Mucosa of rectum (tissue), 2 donors: ENCODE results near the gene FRMD4A.
"Not testable (repeated sequence)": the region's sequence is repeated elsewhere in the genome, so short reads cannot be mapped to it uniquely, and the experiment has no call there.

Experiments used
- H3K27ac ChIP-seq, 2 donors: one replicate each; pipeline ENCODE4 v1.7.0; 2013; ENCODE audit warnings: inconsistent platforms in 2 of 2, low read depth in 2 of 2, low read length in 2 of 2
- H3K27me3 ChIP-seq, 2 donors: one replicate each; pipeline ENCODE4 v1.7.0; 2013; ENCODE audit warnings: low read length in 2 of 2; ENCODE audit not compliant: control insufficient read depth in 2 of 2, insufficient read depth in 2 of 2
- H3K36me3 ChIP-seq, 2 donors: one replicate each; pipeline ENCODE4 v1.7.0; 2013; ENCODE audit warnings: low read length in 2 of 2; ENCODE audit not compliant: control insufficient read depth in 2 of 2, insufficient read depth in 2 of 2
- H3K4me1 ChIP-seq, 2 donors: one replicate each; pipeline ENCODE4 v1.7.0; 2013; ENCODE audit warnings: low read length in 2 of 2, mild to moderate bottlenecking in 1 of 2; ENCODE audit not compliant: control insufficient read depth in 2 of 2, insufficient read depth in 2 of 2
- H3K4me3 ChIP-seq, 2 donors: one replicate each; pipeline ENCODE4 v1.7.0; 2013; ENCODE audit warnings: low read length in 2 of 2
- H3K9ac ChIP-seq, 2 donors: one replicate each; pipeline ENCODE4 v1.7.0; 2013; ENCODE audit warnings: low read length in 2 of 2, low read depth in 1 of 2, mild to moderate bottlenecking in 1 of 2
- H3K9me3 ChIP-seq, 2 donors: one replicate each; pipeline ENCODE4 v1.7.0; 2013; ENCODE audit warnings: low read length in 2 of 2; ENCODE audit not compliant: control insufficient read depth in 2 of 2
- donor health status: healthy.
- donor health status: Normal muscosa, but diverticular disease.

FRMD4A gene

GRCh38 chr10:13873196-13873595, 457.5 kb downstream of the FRMD4A start:
- Histone ChIP-seq H3K9ac (no peak overlapping the region), H3K4me3 (no peak overlapping the region), H3K27ac (no peak overlapping the region), H3K4me1 (no peaks in the 10 kb centered on the region), H3K27me3 (no peaks in the 10 kb centered on the region), H3K36me3 (no peaks in the 10 kb centered on the region), H3K9me3 (no peaks in the 10 kb centered on the region)

DNA sequence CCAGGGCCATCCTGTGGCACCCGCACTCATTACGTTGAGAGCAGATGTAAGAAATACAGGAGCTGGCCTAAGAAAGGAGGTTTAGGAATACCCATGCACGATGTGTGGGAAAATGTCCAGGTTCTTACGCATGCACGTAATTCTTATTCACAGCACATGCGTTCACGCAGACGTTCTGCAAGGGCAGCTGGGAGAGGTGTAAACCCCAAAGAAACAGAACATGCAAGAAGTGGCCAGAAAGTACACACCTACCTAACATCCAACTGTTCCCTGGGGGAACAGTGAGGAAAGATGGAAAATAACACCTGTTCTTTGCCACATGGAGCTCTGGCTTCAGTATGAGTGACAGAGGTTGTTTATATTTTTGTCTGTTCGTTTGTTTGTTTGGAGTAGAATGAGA, 458.3 kb downstream of the FRMD4A start:
- no peak overlapping the region for H3K27ac ChIP-seq
- H3K9me3 ChIP-seq: no peaks in the 10 kb centered on the region
- H3K4me3 ChIP-seq: no peak overlapping the region

DNA sequence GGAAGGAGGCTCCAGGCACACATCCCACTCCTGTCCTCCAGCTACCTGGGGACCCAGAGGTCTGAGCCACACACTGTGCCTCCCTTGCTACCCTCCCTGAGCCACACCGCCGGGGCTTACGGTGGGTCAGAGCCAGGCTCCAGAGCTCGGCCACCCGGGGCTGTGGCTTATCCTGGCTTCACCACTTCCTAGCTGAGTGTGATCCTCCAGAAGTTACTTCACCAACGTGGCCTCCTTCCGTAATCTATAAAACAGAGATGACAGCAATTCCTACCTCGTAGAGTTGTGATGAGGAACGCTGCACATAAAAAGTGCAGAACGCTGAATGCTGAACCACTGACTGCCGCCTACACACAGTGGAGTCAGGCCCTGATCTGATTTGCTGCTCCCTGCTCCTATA, 458.9 kb downstream of the FRMD4A start:
- no peaks in the 10 kb centered on the region for H3K36me3 ChIP-seq
- H3K27ac ChIP-seq: no peak overlapping the region
- no peaks in the 10 kb centered on the region for H3K9me3 ChIP-seq
- H3K27me3 ChIP-seq: no peaks in the 10 kb centered on the region
- H3K9ac ChIP-seq: no peak overlapping the region
- no peaks in the 10 kb centered on the region for H3K4me1 ChIP-seq
- no peak overlapping the region for H3K4me3 ChIP-seq

More for the DNA sequence above, 458.3 kb downstream of the FRMD4A start:
- Histone ChIP-seq H3K27me3 (no peaks in the 10 kb centered on the region), H3K9ac (no peak overlapping the region), H3K36me3 (no peaks in the 10 kb centered on the region), H3K4me1 (no peaks in the 10 kb centered on the region)

GRCh38 chr10:13871011-13871410, 459.7 kb downstream of the FRMD4A start:
- H3K9ac ChIP-seq: no peak overlapping the region
- H3K4me3 ChIP-seq: no peak overlapping the region
- no peaks in the 10 kb centered on the region for H3K36me3 ChIP-seq
- no peaks in the 10 kb centered on the region for H3K4me1 ChIP-seq
- H3K9me3 ChIP-seq: no peaks in the 10 kb centered on the region
- no peak overlapping the region for H3K27ac ChIP-seq
- H3K27me3 ChIP-seq: no peaks in the 10 kb centered on the region

- Histone ChIP-seq H3K27ac (no peak overlapping the region), H3K27me3 (no peaks in the 10 kb centered on the region), H3K4me3 (no peak overlapping the region), H3K36me3 (no peaks in the 10 kb centered on the region), H3K9me3 (no peaks in the 10 kb centered on the region), H3K4me1 (no peaks in the 10 kb centered on the region), H3K9ac (no peak overlapping the region)
Measured at GRCh38 chr10:13869295-13869664, 461.4 kb downstream of the FRMD4A start.

GRCh38 chr10:13868528-13869294, 462.0 kb downstream of the FRMD4A start:
- Histone ChIP-seq H3K36me3 (no peaks in the 10 kb centered on the region), H3K9ac (no peak overlapping the region), H3K4me1 (no peaks in the 10 kb centered on the region), H3K4me3 (no peak overlapping the region), H3K27ac (no peak overlapping the region), H3K27me3 (no peaks in the 10 kb centered on the region), H3K9me3 (no peaks in the 10 kb centered on the region)

DNA sequence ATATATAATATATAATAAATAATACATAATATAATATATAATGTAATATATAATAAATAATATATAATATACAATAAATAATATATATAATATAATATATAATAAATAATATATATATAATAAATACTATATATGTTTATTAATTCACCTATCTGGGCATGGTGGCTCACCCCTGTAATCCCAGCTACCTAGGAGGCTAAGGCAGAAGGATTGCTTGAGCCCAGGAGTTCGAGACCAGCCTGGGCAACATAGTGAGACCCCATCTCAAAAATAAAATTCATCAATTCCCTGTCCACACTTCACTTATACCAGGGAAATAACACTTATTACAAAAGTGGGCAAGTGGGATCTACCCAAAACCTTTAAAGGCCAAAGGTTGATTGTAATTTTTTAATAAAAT, 462.9 kb downstream of the FRMD4A start:
- Histone ChIP-seq H3K4me3 (no peak overlapping the region), H3K9me3 (no peaks in the 10 kb centered on the region), H3K27me3 (no peaks in the 10 kb centered on the region), H3K27ac (no peak overlapping the region), H3K36me3 (no peaks in the 10 kb centered on the region), H3K9ac (no peak overlapping the region), H3K4me1 (no peaks in the 10 kb centered on the region)

GRCh38 chr10:13865758-13866491, 464.8 kb downstream of the FRMD4A start:
- H3K36me3 ChIP-seq: no peaks in the 10 kb centered on the region
- H3K27me3 ChIP-seq: no peaks in the 10 kb centered on the region
- no peak overlapping the region for H3K9ac ChIP-seq
- no peaks in the 10 kb centered on the region for H3K4me1 ChIP-seq
- no peak overlapping the region for H3K27ac ChIP-seq
- no peak overlapping the region for H3K4me3 ChIP-seq
- no peaks in the 10 kb centered on the region for H3K9me3 ChIP-seq

DNA sequence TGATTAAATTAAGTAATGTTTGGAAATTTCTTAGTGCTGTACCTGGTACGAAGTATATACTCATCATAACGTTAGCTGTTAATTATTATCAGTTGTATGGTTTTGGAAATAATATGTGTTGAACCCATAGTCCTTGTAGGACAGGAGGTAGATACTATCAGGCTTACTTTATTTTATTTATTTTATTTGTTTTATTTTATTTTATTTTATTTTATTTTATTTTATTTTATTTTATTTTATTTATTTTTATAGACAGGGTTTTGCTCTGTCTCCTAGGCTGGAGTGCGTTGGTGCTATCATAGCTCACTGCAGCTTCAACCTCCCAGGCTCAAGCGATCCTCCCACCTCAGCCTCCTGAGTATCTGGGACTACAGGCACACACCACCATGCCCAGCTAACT, 465.5 kb downstream of the FRMD4A start:
- H3K27me3 ChIP-seq, H3K27ac ChIP-seq, H3K9ac ChIP-seq, H3K36me3 ChIP-seq, H3K4me3 ChIP-seq, H3K9me3 ChIP-seq, H3K4me1 ChIP-seq: not testable (repeated sequence)

DNA sequence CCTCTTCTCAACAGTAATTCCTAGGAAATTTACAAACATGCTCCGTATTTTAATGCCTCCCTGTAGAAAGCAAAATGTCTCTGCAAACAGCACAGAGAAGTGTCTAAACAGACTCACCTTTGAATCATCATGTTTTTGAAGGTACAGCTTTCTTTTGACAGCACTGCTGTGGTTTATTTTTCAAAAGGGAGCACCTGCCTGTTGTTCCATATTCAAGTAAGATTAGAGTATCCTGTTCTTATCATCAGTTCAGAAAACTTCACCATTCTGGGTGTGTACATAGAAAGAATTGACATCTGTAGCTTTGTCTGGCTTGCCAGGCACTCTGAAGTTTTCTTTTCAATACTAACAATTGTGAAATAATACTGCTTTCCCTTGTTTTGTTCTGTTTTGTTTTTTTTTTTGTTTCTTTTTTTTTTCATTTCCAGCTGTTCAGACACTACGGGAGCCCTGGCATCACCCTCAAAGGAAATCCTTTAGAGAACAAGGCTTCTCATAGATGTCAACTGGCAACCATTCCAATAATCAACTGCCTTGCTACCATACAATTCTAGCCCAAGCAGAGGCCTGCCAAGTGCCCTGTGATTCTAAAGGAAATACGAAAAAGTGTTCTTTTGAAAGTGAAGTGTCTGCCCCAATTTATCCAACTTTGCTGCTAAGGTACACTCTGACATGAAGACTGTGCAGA, 468.0 kb downstream of the FRMD4A start:
- Histone ChIP-seq H3K4me3 (no peak overlapping the region), H3K27me3 (no peaks in the 10 kb centered on the region), H3K9ac (no peak overlapping the region), H3K36me3 (no peaks in the 10 kb centered on the region), H3K27ac (no peak overlapping the region), H3K9me3 (no peaks in the 10 kb centered on the region), H3K4me1 (no peaks in the 10 kb centered on the region)
